ENCODE results near the gene MLH3.

The MLH3 gene

GRCh38 chr14:74973003-74973653, 78.1 kb downstream of the MLH3 start:
- Histone ChIP-seq H3K4me3 (ENCODE audit: extremely low read depth, insufficient read depth, low read length, poor library complexity, severe bottlenecking) (no peak overlapping the region), H3K27ac (ENCODE audit: low read depth, low read length, severe bottlenecking) (no peak overlapping the region), H3K36me3 (ENCODE audit: control insufficient read depth, insufficient read depth, low read length) (no peaks in the 10 kb centered on the region), H3K4me1 (ENCODE audit: control insufficient read depth, insufficient read depth, low read length, poor library complexity, severe bottlenecking) (peaks cover 24% of the 10 kb centered on the region), H3K9me3 (ENCODE audit: control insufficient read depth, low read length) (no peaks in the 10 kb centered on the region)
- WGBS, 2 experiments (ENCODE audit: insufficient coverage in 2 of 2): 90 to 93% methylated on average over 11 to 15 of the region's 15 CpGs

GRCh38 chr14:74968811-74969210, 82.5 kb downstream of the MLH3 start:
- no peak overlapping the region for H3K27ac ChIP-seq (ENCODE audit: low read depth, low read length, severe bottlenecking)
- no peaks in the 10 kb centered on the region for H3K36me3 ChIP-seq (ENCODE audit: control insufficient read depth, insufficient read depth, low read length)
- H3K4me3 ChIP-seq (ENCODE audit: extremely low read depth, insufficient read depth, low read length, poor library complexity, severe bottlenecking): no peak overlapping the region
- WGBS, 2 experiments (ENCODE audit: insufficient coverage in 2 of 2): 90 to 100% methylated on average over 1 of the region's 1 CpG
- H3K4me1 ChIP-seq (ENCODE audit: control insufficient read depth, insufficient read depth, low read length, poor library complexity, severe bottlenecking): peaks cover 8% of the 10 kb centered on the region
- H3K9me3 ChIP-seq (ENCODE audit: control insufficient read depth, low read length): no peaks in the 10 kb centered on the region

DNA sequence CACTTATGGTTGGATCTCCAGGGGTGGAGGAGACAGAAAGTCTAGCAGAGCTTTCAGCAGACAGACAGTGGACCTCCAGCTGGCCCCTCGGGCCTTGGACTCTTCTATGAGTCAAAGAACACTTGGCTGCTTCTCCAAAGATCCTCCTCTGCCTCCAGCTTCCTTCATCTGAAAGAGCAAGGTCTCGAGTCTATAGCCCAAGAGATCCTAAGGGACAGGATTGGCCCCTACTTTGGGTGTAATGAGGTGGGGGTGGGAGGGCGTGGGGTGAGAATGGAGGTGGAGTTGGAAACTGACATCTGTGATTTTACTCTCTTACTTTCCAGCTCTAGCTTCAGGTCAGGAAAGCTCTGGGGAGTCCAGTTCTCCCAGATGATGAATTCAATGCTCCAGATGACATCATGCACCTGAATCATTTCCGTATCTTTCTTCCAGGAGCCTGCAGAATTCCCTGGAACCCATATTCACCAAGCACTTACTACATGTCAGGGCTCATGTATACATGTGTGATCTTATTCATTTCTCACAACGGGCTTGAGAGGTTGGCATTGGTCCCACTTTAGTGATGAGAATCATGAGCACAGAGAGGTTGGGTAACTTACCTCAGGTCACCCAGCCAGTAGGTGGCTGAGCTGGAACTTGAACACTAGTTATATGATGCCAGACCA, 85.6 kb downstream of the MLH3 start:
- H3K4me3 ChIP-seq (ENCODE audit: extremely low read depth, insufficient read depth, low read length, poor library complexity, severe bottlenecking): no peak overlapping the region
- no peak overlapping the region for H3K27ac ChIP-seq (ENCODE audit: low read depth, low read length, severe bottlenecking)
- WGBS, 2 experiments (ENCODE audit: insufficient coverage in 2 of 2): 89 to 100% methylated on average over 3 to 5 of the region's 5 CpGs
- no peaks in the 10 kb centered on the region for H3K36me3 ChIP-seq (ENCODE audit: control insufficient read depth, insufficient read depth, low read length)
- H3K9me3 ChIP-seq (ENCODE audit: control insufficient read depth, low read length): no peaks in the 10 kb centered on the region
- peaks cover 7% of the 10 kb centered on the region for H3K4me1 ChIP-seq (ENCODE audit: control insufficient read depth, insufficient read depth, low read length, poor library complexity, severe bottlenecking)

DNA sequence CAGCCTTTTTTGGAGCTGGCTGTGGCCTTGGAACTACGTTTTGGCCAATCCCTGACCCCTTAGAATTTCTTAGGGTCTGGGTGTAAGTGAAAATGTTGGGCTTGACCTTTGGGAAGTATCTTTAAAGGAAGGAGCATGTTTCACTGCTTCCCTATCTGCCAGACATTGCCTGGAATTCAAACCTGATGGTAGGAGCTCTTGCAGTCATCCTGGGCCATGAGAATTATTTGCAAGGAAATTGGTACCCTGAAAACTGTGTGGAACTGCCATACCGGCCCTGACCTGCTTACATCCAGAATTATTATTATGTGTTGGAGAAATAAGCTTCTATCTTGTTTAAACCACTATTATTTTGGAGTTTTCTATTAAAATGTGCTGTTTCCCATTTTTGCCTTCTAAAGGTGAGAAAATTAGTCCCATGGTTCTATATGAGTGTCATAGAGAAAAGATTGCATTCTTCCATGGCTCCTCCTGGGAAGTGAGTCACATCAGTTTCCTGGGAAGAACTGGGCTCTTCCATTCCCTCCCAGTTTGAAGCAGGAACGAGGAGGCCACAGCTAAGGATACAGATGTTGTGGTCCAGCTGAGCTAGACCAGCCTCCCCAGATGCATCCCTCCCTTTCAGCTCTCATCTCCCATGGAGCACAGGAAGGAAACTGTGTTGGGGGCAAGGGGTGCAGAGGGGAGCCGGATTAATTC, 86.3 kb downstream of the MLH3 start:
- WGBS, 2 experiments (ENCODE audit: insufficient coverage in 2 of 2): 65 to 95% methylated on average over 2 of the region's 4 CpGs

More for the DNA sequence above, 86.3 kb downstream of the MLH3 start:
- H3K27ac ChIP-seq (ENCODE audit: low read depth, low read length, severe bottlenecking): no peak overlapping the region
- H3K36me3 ChIP-seq (ENCODE audit: control insufficient read depth, insufficient read depth, low read length): no peaks in the 10 kb centered on the region
- H3K4me1 ChIP-seq (ENCODE audit: control insufficient read depth, insufficient read depth, low read length, poor library complexity, severe bottlenecking): peaks cover 7% of the 10 kb centered on the region
- no peaks in the 10 kb centered on the region for H3K9me3 ChIP-seq (ENCODE audit: control insufficient read depth, low read length)
- no peak overlapping the region for H3K4me3 ChIP-seq (ENCODE audit: extremely low read depth, insufficient read depth, low read length, poor library complexity, severe bottlenecking)

Data from mesodermal cell (in vitro differentiated cells).